Choroid plexus epithelial cell (primary cell): Measurements from ENCODE around the gene MAP7.

Source experiments
- DNase-seq: peaks from one replicate; pipeline ENCODE4 v3.0.0-alpha.2; 2010; ENCODE audit warnings: low read depth
- H3K4me3 ChIP-seq: 2 replicates; pipeline ENCODE4 v1.5.1; 2011; ENCODE audit warnings: low read depth, mild to moderate bottlenecking, control low read depth, low read length, moderate library complexity
- CTCF ChIP-seq: conservative IDR thresholded peaks from 2 replicates; pipeline ENCODE4 v1.5.1; 2011; ENCODE audit warnings: low read depth, mild to moderate bottlenecking, control low read depth, inconsistent platforms, low read length, moderate library complexity

MAP7 gene

GRCh38 chr6:136429264-136430065 is 120.8 kb downstream of the MAP7 start:
- TF ChIP-seq CTCF: no peak

GRCh38 chr6:136427378-136427717 is 122.9 kb downstream of the MAP7 start:
- TF ChIP-seq CTCF: no peak

More at GRCh38 chr6:136429264-136430065, 120.8 kb downstream of the MAP7 start:
- H3K4me3 ChIP-seq: no peak overlapping the region
- no peak for DNase-seq

GRCh38 chr6:136426627-136427377 is 123.4 kb downstream of the MAP7 start:
- DNase-seq: no peak
- no peak overlapping the region for H3K4me3 ChIP-seq
- no peak for TF ChIP-seq CTCF

More at GRCh38 chr6:136427378-136427717, 122.9 kb downstream of the MAP7 start:
- DNase-seq: no peak
- no peak overlapping the region for H3K4me3 ChIP-seq

GRCh38 chr6:136425793-136426192 is 124.4 kb downstream of the MAP7 start:
- no peak overlapping the region for H3K4me3 ChIP-seq
- no peak for DNase-seq
- TF ChIP-seq CTCF: no peak

- DNase-seq: no peak
- TF ChIP-seq CTCF: no peak
- H3K4me3 ChIP-seq: no peak overlapping the region
Observed at GRCh38 chr6:136424901-136425300, 125.3 kb downstream of the MAP7 start.

- no peak overlapping the region for H3K4me3 ChIP-seq
- TF ChIP-seq CTCF: no peak
- no peak for DNase-seq
Observed at GRCh38 chr6:136424450-136424849, 125.8 kb downstream of the MAP7 start.
